HTERT RPE-1 (cell line): ENCODE results near the gene PPT2.

Experiments used
- in situ Hi-C: fragments of 300-500 bp; cut with MboI; formaldehyde crosslinking; loops from 4 replicates; pipeline ENCODE4 v1.14.3; 2020; ENCODE audit warnings: low sequenced_read_pairs

PPT2 gene

DNA sequence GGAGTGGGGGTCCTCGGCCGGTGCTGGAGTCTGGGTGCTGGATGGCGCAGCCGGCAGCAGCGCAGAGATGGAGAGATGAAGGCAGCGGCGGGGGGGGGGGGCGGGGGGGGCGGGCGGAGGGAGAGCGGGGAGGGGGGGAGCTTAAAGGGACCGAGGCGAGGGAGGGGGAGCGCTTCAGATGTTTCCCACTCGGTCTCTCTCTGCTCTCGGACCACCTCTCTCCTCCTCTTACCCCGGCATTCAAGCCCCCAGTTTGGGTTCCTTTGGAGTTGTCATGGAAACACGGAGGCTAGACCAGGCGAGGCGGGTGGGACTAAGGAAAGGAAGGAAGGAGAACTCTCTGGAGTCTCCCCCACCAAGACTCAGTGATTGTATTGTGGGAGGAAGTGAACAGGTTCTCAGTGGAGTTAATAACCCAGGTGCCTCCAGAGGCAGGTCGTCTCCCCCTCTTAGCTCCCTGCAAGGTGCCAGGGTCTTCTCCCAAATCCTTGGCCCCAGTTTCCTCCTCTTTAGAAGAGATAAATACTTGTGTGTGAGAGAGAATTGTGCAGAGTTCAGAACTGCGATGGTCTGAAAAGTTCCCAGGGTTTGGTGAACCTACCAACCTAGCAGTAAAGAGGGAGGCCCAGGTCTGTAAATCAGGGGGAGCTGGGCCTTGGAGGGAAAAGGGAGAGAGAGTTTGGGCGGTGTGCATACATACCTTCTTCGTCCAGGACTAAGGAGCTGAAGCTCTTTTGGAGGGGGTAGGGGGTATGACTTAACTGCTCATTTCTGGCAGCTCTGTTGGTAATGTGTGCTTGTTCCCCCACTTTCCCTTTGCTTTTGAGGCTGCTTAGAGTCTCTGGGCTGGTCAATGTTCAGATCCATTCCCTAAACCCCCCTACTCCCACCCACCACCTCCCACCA is 1.8 kb upstream of the PPT2 start, which contains the start of gene PRRT1:
Gene PRRT1, minus strand, starts transcription at position 77 of the 906 bp plus-strand sequence. CDS start 112 bp downstream, outside the sequence.
- in situ Hi-C loops: no loop called here

GRCh38 chr6:32152769-32153563 is 975 bp upstream of the PPT2 start:
- in situ Hi-C loops: no loop called here

GRCh38 chr6:32154514-32155161 is 697 bp downstream of the PPT2 start:
- in situ Hi-C loops: no loop called here

GRCh38 chr6:32156891-32157290 is 3.0 kb downstream of the PPT2 start:
- in situ Hi-C loops: no loop called here

- in situ Hi-C loops: no loop called here
Measured at GRCh38 chr6:32158052-32158451, 4.1 kb downstream of the PPT2 start.

DNA sequence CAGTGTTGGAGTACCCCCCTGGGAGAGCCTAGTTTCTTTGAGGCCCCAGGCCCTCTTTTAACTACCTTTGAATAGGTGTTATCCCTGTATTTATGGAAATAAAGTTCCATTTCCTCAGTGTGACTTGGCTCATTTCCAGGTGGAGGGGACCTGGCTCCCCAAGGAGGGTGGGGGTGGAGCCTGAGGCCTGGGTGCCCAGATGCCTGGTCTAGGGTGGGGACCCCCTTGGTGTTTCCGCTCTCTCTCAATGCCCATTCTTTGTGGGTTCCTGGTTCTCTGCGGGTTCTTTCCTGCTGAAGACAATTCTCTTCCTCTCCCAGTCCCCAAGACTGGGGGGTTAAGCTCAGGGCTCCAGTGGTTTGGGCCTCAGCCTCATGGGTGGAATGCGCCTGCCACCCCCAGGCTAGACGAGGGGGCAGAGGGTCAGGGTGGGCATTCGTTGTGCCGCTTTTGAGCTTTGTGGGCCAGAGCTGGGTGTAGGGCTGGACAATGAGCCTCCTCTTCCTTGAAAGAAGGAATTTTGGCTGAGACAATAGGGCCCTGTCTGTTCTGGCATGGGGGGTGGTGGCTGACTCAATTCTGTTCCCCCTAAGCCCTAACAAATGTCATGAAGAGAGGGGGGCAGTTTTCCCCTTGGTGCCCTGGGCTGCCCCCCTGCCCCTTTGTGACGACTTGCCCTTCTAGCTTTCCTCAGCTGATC is 9.8 kb downstream of the PPT2 start:
- in situ Hi-C loops: no loop called here

DNA sequence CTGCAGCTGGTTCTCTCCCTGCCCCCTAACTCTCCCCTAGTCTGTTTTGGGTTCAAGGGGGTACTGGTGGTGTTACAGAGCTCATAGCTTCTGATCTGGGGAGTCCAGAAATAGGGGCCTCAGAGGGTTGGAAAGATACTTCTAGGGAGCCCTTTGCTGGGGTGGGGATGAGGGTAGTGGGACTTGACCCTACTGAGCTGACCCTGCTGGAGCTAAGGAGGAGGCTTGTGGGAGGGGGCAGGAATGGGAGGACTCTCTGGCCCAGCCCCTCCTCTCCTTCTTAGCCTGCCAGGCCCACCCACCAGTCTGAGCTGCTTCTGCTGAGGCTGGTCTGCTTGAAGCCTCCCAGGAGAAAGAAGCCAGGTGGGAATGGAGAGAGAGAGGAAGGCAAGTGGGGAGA is 10.4 kb downstream of the PPT2 start, which contains the start of gene EGFL8:
Gene EGFL8, plus strand, starts transcription at position 301 of the 400 bp plus-strand sequence. CDS start 1,571 bp downstream, outside the sequence.
- in situ Hi-C loops: no loop called here

DNA sequence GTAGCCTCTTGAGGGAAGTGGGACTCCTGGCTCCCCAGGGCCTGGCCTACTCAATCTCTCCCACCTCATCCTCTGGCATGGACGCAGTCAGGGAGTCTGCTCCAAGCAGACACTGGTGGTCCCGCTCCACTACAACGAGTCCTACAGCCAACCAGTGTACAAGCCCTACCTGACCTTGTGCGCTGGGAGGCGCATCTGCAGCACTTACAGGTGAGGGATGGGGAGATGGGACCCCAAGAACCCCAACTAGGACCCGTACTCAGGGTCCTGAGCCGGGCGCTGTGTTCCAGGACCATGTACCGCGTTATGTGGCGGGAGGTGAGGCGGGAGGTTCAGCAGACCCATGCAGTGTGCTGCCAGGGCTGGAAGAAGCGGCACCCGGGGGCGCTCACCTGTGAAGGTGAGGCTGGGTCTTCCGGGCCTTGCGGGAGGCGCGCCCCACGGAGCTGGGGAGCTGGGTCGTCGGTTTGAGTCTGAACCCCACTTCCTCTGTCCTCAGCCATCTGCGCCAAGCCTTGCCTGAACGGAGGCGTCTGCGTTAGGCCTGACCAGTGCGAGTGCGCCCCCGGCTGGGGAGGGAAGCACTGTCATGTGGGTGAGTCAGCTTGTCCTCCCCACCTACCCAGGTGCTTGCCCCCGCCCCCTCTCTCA is 12.6 kb downstream of the PPT2 start:
- in situ Hi-C loops: no loop called here

DNA sequence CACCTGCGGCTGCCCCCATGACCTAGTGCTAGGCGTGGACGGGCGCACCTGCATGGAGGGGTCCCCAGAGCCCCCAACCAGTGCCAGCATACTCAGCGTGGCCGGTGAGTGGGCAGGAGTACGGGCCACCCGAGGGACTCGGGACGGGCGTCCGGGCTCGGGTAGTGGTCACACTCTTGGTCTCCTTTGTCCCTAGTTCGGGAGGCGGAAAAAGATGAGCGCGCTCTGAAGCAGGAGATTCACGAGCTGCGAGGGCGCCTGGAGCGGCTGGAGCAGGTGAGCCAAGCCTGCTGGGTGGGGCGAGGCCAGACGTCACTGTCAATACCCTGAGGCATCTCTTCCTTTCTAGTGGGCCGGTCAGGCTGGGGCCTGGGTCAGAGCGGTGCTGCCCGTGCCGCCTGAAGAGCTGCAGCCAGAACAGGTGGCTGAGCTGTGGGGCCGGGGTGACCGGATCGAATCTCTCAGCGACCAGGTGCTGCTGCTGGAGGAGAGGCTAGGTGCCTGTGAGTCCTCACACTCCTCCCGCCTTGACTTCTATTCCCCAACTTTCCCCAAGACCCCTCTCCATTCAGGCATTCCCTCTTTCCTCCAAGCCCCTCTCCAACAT is 13.3 kb downstream of the PPT2 start:
- in situ Hi-C loops: no loop called here

GRCh38 chr6:32167761-32168262 is 13.9 kb downstream of the PPT2 start:
- in situ Hi-C loops: no loop called here

DNA sequence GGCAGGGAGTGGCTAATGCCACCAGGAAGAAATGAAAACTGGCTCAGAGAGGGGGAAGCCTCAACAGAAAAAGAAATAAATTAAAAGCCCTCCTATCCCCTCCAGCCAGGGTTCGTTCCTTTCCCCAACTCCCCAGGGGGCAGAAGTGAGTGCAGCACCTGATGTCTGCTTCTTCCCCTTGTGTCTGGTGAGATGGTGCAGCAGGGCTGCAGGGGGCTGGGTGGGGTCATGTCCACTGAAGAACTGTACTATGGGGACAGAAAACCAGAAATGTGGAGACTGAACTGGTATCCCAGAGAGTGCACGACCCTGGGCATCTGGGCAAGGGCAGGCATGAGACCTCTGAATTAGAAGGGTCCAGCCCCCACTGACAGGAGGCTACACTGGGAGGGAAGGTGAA is 14.4 kb downstream of the PPT2 start:
- in situ Hi-C loops: no loop called here

DNA sequence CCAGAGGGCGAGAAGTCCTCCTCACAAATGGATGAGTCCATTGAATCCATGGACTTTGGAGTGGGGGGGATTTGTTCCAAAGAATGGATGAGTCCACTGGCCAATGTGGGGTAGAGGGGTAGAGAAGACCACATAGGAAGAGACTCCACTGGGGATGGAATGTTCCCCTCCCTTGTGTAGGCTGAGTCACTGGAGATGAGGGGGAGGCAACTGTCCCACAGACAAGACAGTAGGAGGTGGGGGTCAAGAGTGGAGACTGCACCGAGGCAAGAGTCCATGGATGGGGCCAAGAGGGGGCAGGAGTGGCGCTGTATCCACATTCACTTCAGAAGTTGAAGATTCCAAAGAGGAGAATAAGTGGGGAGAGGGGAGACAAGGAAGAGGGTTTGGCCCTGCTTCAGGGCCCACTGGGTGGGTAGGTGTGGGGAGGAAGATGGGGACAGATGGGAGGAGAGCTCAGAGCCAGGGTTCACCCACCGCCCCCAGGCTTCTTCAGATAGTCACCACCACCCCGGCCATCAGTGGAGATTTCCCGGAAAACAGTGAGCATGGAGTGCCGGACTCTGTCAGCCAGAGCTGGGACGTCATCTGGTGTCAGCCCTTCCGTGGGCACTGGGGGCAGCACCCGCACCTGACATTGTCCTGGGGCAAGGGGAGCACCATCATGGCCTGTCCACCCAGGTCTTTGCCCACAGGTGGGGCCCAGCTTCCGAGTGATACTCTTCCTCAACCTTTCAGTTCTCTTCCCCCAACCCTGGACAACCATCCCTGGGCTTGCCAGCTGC is 15.1 kb downstream of the PPT2 start:
- in situ Hi-C loops: no loop called here

GRCh38 chr6:32170294-32170693 is 16.4 kb downstream of the PPT2 start:
- in situ Hi-C loops: no loop called here

GRCh38 chr6:32171234-32171633 is 17.3 kb downstream of the PPT2 start:
- in situ Hi-C loops: no loop called here

DNA sequence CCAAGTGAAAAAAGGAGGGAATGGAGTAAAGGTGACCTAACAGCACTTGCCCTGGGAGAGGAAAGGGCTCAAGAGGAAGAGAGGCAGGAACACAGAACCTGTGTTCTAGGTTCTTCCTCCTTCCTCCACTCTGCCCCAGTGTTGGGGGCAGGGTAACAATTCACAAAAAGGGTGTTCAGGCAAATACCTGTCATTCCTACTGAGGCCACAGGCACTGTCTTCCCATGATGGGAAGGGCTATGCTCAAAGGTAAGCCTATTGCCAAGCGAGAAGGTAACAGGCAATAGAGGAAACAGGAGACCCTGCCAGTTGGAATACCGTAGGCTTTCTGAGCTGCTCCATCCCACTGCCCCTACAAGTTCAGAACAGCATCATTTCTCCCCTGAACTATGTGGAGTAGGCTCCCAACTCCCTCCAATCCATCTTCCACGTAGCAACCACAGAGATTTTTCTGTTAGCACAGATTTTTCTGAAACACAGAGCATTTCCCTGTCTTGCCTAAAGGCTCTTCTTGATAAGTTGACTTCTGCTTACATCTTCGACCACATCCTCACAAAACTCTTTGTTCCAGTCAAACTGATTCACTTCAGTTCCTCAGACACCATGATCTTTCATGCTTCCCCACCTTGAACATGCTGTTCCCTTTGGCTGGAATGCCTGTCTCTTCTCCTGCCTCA is 19.2 kb downstream of the PPT2 start:
- in situ Hi-C loops: no loop called here

GRCh38 chr6:32174416-32174815 is 20.5 kb downstream of the PPT2 start:
- in situ Hi-C loops: no loop called here

DNA sequence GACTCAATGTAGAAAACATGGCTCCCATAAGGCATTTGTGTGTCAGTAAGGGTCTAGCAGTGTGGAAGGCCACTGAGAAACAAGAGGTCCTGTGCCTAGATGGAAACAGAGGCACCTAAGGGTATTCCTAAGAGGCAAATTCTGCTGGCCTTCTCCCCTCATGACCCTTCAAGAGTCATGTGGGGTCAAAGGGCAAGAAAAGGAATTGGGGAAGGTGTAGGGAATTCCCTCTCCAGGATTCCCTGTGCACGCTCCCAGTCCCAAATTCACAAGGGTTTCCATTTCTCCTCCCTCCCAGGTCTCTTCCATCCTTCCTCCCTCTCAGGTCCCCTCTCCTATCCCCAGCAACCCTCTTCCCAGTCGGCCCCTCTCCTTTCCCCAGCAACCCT is 21.4 kb downstream of the PPT2 start:
- in situ Hi-C loops: no loop called here
